Medulla oblongata (tissue), 1 donor: Measurements from ENCODE around the gene USP30.
"Not testable (repeated sequence)": the region's sequence is repeated elsewhere in the genome, so short reads cannot be mapped to it uniquely, and the experiment has no call there.

Source experiments
- DNase-seq: peaks from one replicate; pipeline ENCODE4 v3.0.0-alpha.2; 2015; ENCODE audit errors: extremely low spot score

USP30 gene

DNA sequence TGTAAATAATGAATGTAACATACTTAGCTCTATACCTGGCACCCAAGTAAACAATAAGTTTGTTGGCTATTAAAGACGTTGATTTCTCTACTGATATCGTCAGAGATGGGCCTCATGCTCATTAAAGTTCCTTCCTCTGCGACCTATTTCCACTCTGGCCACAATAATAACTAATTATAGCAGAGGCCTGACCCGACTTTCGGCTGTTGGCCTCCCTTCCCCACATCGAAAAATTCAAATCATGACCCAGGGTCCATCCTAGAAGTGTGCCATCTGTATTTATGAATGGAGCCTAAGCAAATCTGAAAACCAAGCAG, 321 bp upstream of the USP30 start:
- no peak for DNase-seq

DNA sequence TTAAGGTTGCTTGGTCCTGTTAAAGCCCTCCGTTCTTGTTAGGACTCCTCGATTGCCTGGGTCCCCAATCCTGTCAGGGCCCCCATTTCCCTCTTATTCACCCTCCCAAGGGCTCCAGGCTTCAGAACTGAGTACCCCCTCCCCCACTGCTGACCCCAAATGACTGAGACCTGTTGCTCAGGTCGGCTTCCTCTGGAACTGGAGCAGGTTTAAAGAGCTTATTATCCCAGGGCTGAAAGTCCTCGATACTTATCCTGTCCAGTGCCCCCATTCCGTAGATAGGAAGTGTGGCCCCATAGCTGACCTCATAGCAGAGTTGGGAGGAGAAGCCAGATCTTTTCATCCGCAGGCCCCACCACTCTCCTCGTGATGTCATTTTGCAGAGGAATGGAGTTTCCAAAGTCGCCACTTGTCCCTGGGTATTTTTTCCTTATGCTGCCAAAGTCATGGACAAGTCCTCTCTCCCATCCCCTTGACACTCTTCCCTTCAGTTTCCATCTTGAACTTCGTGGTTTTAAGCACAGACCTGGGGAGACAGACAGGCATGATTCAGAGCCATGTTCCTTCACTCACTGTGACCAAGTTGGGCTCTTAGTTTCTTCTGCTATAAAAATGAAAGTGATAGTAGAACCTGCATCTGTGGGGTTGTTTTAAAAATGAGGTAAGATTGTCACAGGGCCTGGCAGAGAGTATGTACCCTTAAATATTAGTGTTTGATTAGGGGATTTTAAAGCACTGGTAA, 1.2 kb downstream of the USP30 start:
- DNase-seq = peak; percentile 23

DNA sequence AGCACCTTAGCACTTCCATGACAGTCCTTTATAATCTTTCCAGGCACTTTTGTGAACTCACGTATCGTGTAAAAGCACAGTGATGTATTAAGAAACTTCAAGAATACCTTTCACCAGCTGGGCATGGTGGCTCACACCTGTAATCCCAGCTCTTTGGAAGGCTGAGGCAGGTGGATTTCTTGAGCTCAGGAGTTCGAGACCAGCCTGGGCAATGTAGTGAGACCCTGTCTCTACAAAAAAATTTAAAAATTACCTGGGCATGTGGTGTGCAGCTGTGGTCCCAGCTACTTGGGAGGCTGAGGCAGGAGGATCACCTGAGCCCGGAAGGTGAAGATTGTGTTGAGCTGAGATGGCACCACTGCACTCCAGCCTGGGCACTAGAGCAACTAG, 1.7 kb downstream of the USP30 start:
- not testable (repeated sequence) for DNase-seq

DNA sequence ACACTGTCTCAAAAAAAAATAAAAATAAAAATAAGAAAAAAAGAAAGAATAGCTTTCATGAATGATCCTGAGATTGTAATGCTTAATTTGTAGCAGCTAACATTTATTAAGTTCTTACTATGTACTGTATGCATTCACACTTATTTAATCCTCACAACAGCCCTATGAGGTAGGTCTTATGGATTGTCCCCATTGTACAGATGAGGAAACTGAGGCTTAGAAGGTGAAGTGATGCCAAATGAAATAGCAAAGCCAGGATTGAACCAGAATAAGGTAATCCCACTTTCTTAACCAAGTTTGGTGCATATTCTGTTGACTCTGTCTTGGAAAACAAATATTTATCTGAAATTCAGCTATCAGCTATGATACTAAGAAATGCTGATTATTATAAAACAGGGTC, 2.1 kb downstream of the USP30 start:
- no peak for DNase-seq

DNA sequence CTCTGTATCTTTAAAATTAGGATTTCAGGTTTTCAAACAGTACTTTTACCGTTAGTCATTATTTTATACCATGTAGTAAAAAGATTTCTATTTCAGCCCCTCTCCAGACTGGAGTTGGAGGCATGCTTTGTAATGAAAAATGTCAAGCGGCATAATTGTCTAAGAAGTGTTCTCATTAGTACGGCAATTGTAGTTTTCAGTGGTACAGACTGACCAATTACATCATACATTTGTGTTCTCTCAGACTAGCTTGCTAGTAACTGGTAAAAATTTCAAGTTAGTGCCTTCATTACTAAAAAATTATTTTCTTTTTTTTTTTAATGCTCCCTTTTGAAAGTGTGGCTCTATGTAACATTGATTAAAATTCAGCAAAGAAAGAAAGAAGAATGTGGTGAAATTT, 4.5 kb downstream of the USP30 start:
- peak; percentile 57 for DNase-seq

DNA sequence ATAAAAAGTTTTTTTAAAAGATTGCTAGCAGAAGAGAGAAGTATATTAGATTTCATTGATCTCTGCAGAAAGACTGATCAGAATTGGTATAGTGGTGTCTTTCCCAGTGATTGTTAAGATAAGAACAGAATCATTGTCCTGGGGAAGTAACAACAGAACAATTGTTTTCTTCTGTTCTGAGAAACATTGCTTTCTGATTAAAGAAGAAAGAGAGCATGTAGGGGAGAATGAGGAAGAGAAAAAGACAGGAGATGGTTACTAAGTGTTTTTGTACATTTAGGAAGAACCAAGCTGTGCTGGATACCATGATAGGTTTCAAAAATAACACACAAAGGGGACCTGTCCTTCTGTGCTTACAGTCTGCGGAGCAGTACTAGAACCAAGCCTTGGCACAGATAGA, 5.0 kb downstream of the USP30 start:
- DNase-seq = peak; percentile 72

DNA sequence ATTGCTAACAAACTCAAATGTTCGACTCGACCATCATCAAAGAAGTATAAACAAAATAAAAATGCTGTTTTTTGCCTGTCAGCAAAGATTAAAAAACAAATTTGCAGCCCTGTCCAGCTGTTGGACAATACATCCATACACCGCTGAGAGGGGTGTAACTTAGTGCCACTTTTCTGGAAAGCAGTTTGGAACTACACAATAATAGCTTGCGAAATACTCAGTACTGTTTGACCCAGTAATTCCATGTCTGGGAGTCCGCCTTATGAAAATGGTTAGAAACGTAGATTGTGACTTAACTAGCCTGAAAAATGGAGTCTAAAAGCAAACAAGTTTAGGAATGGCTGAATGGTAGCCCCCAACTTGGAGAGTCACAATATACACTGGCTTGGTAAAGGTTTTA, 6.4 kb downstream of the USP30 start:
- no peak for DNase-seq

DNA sequence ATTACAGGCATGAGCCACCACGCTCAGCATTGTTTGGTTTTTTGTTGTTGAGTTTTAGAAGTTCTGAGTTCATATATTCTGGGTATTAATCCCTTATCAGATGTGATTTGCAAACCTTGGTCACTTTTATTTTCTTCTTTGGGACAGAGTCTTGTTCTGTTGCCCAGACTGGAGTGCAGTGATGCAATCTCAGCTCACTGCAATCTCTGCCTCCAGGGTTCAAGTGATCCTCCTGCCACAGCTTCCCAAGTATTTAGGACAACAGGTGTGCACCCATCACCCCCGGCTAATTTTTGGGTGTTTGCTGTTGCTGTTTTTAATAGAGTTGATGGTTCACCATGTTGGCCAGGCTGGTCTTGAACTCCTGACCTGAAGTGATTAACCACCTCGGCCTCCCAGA, 11.8 kb downstream of the USP30 start:
- DNase-seq = no peak

DNA sequence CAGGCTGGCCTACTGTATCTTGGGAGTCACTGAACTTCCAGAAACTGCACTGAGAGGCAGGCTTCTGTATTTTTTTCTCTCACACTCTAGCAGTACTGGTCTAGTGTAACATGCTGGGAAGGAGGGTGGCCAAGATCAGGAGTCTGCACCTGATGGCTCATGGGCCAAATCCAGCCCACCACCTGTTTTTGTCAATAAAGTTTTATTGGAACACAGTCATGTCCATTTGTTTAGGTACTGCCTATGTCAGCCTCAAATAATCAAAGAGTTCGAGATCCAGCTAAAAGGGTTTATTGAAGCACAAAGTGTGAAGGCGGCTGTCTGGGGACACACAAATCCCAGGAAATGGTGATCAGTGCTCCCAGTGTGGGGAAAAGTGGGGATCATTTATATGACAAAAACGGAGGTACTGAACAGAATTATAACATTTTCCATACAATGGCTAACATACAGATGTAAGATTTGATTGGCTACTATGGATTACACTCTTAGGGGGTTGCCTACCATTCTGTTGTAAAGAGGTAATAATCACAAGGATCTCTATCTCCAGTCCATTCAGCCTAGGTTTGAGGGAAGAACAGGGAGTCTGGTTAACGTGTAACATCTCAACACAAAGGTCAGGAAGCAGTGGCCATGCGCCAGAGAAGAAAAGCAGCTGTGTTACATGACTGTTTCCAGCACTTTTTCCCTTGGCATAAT, 12.9 kb downstream of the USP30 start:
- no peak for DNase-seq

DNA sequence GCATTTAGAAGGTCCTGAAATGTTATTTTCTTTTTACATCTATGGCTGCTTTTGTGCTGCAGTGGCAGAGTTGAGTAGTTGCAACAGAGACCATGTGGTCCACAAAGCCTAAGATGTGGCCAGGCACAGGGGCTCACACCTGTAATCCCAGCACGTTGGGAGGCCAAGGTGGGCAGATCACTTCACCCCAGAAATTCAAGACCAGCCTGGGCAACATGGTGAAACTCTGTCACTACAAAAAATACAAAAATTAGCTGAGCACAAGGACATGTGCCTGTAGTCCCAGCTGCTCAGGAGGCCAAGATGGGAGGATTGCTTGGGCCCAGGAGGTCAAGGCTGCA, 13.4 kb downstream of the USP30 start:
- DNase-seq = no peak

DNA sequence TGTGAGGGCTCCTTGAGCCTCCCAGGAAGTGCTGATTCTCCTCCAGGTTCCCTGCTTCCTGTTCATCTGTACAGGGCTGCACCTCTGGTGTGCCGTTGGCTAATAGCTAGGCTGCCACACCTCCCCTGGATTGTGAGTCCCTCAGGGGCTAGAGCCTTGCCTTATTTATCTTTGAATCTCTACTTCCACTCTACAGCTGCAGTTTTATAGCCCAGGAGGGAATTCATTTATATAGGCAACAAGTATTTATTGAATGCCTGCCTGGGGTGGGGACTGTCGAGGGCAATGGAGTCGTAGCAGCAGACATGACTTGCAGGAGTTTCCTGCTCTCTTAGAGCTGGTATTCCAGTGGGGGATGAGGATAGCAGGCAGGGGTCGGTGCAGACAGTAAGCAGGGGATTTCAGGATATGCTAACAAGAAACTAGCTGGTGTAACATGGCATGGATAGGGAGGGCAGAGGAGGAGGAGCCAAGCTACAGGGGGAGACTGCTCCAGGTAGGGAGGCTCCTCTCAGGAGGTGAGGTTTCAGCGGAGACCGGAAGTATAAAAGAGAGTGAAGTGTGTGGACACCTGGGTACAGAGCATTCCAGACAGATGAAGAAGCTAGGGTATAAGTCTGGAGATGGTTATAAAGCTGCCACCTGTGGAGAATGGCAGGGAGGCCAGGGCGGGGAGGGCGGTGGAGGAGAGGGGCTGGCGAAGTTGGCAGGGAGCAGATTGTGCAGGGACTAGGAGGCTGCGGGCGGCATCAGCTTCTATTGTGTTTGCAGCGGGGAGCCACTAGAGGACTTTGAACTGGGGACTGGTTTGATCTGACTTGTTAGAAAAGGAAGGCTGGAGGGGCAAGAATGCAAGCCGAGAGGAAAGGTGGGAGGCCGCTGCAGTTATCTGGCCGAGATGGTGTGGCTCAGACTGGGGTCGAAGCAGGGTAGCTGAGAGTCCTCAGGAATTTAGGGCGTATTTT, 17.2 kb downstream of the USP30 start:
- no peak for DNase-seq

DNA sequence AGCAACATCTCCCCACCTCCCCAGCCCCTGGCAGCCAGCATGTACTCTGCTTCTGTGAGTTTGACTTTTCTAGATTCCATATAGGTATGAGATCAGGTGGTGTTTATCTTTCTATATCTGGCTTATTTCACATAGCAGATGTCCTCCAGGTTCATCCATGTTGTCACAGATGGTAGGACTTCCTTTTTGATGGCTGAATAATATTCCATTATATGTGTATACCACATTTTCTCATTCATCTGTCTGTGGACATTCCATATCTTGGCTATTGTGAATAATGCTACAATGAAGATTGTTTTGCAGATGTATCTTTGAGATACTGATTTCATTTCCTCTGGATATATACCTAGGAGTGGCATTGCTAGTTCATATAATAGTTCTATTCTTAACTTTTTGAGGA, 22.5 kb downstream of the USP30 start:
- no peak for DNase-seq

DNA sequence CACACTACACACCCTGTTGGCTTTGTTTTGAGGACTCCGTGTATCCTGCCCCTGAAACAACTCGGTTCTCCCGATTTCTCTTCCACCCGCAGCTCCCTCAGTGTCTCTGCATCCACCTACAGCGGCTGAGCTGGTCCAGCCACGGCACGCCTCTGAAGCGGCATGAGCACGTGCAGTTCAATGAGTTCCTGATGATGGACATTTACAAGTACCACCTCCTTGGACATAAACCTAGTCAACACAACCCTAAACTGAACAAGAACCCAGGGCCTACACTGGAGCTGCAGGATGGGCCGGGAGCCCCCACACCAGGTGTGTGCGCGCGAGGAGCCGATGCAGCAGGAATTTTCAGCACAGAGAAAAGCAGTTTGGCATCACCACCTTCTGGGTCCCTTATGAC, 30.4 kb downstream of the USP30 start:
- no peak for DNase-seq

DNA sequence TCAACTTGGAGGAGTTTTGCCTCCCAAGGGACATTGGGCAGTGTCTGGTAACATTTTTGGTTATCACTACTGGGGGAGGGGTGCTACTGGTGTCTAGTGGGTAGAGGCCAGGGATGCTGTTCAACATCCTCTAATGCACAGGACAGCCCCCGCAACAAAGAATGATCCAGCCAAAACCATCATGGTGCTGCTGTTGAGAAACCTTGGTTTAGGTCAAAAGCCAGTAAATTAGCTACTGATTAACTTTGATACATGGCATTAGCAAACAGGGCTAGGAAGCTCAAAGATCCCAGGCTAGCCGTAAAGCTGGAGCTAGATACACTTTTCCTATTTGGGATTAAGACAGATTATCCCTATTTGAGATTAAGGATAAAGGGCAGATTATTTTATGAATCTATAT, 32.0 kb downstream of the USP30 start:
- DNase-seq = no peak

DNA sequence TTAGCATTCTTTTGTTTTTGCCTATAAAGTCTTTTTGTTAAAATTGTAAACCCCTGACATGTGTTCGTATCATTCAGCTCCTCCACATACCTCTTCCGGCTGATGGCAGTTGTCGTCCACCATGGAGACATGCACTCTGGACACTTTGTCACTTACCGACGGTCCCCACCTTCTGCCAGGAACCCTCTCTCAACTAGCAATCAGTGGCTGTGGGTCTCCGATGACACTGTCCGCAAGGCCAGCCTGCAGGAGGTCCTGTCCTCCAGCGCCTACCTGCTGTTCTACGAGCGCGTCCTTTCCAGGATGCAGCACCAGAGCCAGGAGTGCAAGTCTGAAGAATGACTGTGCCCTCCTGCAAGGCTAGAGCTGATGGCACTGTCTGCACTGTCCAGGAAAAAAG, 33.2 kb downstream of the USP30 start:
- no peak for DNase-seq

DNA sequence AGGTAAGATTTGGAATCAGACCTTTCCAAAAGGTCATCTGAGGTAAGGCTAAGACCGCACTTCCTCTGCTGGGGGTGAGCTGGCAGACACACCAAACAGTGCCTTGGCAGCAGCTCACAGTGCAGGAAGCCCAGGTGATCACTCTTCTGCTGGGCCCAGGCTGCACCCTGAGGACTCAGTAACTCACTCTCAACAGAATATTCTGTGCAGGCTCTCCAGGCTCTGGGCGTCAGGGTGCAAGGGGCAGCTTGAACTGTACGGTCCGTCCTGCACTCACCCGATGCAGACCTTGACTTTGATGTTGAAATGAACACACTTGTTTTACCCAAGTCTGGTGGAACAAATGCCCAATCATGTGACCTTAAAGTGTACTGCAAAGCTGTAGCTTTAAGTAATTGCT, 34.9 kb downstream of the USP30 start:
- no peak for DNase-seq

DNA sequence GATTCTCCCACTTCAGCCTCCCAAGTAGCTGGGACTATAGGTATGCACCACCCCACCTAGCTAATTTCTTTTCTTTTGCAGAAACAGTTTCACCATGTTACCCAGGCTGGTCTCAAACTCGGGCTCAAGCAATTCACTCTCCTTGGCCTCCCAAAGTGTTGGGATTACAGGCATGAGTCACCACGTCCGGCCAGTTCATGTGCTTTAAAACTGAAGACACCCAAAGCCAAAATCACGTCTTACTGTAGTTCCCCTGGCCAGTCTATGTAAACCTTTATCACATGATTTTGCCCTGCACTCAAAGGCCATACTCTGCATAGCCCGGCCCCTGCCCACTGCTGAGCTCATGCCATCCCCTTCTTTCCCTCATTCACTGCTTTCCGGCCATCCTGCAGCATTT, 36.4 kb downstream of the USP30 start:
- DNase-seq = no peak

DNA sequence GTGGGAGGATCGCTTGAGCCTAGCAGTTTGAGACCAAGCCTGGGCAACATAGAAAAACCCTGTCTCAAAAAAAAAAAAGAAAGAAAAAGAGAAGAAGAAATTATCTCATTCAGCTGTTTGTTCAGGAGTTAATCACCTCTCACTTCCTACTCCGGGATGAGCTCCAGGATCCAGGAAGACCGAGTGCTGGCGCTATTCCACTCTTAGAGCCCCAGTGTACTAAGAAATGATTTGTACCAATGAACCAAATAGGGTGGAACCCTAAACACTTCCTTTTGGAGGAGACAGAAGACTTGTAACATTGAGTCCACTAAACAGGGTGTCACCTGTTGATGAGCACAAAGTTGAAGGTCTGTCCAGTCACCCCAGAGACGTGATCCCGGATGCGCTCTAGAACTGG, 37.3 kb downstream of the USP30 start:
- no peak for DNase-seq

DNA sequence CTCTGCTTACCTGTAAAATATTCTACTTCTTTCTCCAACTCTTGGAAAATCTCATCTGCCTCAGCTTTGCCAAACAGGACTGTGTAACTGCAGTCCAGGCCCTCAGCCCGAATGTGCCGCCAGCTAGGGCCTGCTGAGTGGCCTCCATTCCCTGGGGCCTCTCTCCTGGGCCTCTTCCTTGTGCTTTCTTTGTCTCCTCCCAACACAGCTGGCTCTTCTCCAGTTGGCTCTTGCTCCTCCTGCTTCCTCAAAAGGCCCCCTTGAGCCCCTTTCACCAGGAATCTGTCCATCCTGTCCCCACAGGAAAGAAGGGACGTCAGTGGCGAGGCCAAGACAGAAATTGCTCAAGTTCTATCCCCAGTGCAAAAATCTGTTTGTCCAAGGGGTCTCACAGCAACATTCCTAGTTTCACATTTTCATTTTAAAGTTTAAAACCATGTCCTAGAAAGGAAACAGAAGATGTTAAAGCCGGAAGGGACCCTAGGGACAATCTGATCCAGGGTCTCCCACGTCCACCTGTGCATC, 40.2 kb downstream of the USP30 start:
- no peak for DNase-seq

DNA sequence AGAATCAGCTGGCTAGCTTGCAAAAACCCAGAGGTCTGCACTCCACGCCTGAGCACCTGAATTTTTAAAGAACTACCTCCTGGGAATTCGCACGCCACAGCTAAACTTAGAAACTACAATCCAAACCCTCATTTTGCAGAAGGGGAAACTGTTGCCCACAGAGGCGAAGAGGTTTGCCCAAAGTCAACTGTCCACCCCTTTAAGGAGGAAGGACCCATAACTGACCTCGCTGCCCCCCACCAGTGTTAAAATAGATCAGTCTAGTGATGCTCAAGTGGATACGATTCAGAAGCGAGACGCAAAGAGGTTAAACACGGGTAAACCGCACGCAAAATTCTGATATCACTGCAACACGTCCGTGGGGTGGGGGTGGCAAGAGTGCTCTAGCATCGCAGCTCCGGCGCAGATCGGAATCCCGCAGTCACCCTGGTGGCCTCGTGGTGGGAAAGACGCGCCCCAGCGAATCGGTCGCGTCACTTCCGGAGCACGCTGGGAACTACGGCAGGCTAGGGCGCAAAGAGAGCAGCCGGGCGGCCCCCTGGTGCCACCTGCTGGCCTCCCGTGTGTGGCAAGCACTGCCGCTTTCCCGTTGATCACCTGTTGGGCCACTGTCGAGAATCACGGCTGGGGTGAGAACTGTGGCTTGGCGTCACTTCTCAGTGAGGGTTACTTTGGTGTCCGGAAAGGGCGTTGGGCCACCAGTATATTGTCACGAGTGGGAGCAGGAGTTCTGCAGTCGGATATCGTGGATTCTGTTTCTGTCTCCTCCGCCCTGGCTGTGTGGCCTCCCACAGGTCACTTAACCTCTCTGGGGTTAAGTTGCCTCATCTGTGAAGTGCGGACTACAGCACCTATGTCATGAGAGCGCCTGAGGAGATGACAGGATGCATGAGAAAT, 40.9 kb downstream of the USP30 start, which contains the start of gene ALKBH2:
TSS of gene ALKBH2 (minus strand) at position 451 of the 897 bp plus-strand sequence. CDS start 686 bp downstream, outside the sequence.
- DNase-seq = peak; percentile 96

DNA sequence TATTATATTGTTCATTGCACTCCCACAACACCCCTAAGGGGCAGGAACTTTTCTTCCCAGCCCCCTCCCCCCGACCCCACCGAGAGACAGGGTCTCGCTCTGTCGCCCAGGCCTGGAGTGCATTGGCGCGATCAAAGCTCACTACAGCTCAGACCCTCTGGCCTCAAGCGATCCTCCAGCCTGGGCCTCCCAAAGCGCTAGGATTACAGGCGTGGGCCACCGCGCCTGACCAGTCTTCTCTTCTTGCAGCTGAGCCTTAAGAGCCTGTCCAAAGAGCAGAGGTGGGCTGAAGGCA, 44.7 kb downstream of the USP30 start:
- DNase-seq = no peak
